Loucy (cell line): Measurements from ENCODE around the gene GDF11.

ENCODE experiments used
- EZH2phosphoT487 ChIP-seq: fragments of 200-600 bp; IDR thresholded peaks from 2 replicates; pipeline ENCODE4 v1.6.1; 2018; ENCODE audit warnings: antibody characterized with exemption, mild to moderate bottlenecking, moderate library complexity, borderline replicate concordance
- TF ChIP-seq, protein P1 (sequence below): fragments of 200-600 bp; sonication (generic); conservative IDR thresholded peaks from 2 replicates; pipeline ENCODE4 v1.5.1; 2014; ENCODE audit warnings: mild to moderate bottlenecking, antibody characterized with exemption, low read length

DNA sequence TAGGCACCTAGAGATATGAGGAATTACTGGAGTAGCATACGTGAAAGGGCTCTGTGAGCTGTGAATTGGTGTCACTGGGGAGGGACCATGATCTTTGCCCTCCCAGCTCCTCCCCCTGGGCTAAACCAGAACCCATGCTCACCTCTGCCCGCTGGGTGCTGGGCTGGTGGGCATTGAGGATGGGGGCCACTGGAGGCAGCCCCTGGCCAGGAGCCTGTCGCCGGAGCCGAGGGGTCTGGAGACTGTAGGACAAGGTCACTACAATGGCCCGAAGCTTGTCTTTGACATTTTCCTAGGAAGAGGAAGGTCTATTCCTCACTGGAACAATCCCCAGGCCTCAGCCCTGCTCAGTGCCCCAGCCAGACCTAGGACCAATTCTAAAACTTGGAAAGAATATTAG, 46.8 kb upstream of the GDF11 start:
- TF ChIP-seq, protein P1, sequence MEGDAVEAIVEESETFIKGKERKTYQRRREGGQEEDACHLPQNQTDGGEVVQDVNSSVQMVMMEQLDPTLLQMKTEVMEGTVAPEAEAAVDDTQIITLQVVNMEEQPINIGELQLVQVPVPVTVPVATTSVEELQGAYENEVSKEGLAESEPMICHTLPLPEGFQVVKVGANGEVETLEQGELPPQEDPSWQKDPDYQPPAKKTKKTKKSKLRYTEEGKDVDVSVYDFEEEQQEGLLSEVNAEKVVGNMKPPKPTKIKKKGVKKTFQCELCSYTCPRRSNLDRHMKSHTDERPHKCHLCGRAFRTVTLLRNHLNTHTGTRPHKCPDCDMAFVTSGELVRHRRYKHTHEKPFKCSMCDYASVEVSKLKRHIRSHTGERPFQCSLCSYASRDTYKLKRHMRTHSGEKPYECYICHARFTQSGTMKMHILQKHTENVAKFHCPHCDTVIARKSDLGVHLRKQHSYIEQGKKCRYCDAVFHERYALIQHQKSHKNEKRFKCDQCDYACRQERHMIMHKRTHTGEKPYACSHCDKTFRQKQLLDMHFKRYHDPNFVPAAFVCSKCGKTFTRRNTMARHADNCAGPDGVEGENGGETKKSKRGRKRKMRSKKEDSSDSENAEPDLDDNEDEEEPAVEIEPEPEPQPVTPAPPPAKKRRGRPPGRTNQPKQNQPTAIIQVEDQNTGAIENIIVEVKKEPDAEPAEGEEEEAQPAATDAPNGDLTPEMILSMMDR = no peak
- no peak for TF ChIP-seq EZH2phosphoT487
